ENCODE measurements around the gene UNC5CL.

The UNC5CL gene, protein sequence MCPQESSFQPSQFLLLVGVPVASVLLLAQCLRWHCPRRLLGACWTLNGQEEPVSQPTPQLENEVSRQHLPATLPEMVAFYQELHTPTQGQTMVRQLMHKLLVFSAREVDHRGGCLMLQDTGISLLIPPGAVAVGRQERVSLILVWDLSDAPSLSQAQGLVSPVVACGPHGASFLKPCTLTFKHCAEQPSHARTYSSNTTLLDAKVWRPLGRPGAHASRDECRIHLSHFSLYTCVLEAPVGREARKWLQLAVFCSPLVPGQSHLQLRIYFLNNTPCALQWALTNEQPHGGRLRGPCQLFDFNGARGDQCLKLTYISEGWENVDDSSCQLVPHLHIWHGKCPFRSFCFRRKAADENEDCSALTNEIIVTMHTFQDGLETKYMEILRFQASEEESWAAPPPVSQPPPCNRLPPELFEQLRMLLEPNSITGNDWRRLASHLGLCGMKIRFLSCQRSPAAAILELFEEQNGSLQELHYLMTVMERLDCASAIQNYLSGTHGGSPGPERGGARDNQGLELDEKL
- 9.9 to 12.0 reads per million in 2 donors for total RNA-seq

DNA sequence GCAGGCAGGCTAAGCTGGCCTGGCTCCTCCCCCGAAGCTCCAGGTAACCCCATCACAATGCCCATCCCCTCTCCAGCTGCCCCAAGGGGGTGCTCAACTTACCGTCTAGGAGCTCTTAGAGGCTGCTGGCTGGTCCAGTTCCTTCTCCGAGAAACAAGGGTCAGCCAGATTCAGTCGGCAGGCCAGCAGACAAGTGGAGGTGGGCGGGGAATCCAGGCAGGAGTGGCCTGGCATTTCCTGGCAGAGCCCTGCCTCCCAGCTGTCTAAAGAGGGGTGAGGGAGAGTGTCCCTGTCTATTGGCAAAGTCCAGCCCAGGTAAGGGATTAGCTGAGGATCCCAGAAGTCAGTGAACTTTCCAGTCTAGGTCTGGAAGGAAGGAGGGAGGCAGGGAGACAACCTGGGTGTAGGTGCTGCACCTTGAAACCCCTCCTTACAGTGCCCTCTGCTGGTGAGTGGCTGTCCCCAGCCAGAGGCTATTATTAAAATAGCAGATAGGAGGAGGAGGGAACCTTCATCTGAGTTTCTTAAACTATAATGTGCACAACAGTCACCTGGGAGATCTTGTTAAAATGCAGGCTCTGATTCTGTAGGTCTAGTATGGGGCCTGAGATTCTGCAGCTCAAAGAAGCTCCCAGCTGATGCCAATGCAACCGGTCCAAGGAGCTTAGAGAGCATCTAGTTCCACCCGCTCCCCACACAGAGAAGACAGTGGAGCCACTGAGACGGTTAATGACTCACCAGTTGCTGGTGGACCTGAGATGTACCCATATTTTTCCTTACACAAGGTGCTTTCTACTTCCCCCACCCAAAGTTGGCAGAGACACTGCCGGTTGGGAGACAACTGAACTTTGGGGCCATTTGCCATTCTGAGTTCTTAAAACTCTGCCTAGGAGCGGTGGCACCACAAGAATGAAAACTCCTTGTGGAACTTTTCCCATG is at the start of gene UNC5CL:
TSS of gene UNC5CL (minus strand) at position 162 of the 939 bp plus-strand sequence. CDS start 4,147 bp downstream, outside the sequence.
- no peak for DNase-seq

DNA sequence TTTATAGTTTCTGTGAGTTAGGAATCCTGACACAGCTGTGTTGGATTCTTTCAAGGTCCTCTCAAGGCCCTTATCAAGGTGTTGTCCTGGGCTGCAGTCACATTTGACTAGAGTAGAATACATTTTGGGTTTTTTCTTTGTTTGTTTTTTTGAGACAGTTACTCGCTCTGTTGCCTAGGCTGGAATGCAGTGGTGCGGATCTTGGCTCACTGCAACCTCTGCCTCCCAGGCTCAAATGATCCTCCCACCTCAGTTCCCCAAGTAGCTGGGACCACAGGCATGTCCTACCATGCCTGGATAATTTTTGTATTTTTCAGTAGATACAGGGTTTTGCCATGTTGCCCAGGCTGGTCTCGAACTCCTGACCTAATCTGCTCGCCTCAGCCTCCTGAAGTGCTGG is 49.4 kb upstream of the UNC5CL start:
- DNase-seq: no peak

DNA sequence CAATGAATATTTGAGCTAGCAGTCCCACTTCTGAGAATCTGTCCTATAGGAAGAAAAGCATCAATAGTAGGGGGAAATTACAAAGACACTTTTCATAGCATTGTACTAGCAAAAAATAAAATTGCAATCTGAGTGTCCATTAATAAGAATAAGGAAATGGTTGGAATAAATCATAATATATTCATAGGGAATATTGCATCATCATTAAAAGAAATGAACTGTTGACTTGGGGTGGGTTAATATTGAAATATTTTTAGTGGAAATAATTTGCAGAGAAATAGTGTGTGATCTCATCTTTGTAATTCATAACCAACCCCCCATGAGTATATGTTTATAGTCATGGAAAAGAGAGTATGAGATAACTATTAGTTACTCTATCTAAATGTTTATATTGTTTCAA is 46.2 kb upstream of the UNC5CL start:
- DNase-seq: no peak

DNA sequence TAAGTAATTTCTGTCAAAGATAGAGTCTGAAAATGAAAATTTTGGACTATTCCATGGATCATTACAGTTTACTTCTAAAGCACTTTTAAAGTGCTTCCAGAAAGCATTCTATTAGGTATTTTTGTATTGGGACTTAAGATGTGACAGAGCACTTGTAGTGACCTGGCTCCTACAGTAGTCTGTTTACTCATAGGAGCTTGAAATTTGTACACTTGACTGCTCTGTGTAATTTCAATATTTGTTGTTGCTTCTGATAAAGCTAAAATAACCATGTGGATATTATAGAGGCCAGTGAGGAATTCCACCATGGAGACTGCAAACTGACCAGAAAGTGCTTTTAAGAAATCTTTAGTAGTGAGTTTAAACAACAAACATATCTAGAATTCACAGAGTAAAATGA is 44.1 kb upstream of the UNC5CL start:
- DNase-seq: no peak

DNA sequence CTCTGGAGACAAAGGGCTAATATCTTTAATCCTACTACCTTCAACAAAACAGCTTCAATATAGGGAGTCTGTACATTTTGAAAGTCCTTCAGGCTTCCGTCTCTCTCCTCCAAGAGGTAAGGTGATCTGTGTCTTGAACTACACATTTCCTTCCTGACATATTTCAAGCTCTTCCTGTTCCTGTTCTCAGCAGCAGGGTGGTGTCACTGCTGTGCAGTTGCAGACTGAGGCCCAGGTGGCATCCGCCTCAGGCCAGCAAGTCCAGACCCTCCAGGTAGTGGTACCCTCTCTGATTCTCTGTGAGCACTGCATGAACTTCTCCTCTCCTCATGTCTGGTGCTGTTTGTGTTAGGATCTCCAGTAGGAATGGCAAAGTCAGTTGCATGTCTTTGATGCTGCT is 41.6 kb upstream of the UNC5CL start:
- no peak for DNase-seq

DNA sequence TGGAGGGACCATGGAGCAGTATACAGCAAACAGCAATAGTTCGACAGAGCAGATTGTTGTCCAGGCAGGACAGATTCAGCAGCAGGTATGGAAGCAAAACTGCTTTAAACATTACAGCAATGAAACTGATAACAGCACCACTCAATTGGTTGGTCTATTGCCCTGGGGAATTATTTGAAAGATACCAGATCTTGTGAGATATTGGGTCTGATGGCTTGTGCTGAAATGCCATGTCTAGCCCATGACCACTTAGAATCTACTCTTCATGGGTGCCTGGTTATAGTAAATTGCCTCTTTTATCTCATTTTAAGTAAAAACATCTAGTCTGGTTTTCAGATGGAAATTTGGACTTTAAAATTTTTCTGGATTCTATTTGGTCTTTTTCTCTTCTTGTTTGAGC is 40.1 kb upstream of the UNC5CL start:
- DNase-seq: no peak

DNA sequence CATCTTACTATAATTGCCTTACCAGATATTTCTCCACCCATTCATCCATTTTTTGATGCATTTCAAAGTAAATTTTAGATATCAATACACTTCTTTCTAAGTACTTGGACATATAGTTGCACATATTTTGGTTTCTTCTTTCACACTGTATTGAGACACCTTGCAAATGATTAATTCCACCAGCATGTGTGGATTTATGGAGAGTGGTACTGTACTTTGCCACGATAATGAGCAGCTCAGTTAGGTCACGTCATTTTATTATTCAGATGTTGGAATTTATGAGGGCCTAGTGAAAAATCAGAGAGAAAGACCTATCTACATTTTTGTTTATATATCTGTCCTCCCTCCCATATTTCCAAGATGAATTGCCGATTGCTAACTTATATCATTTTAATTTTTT is 39.1 kb upstream of the UNC5CL start:
- no peak for DNase-seq

DNA sequence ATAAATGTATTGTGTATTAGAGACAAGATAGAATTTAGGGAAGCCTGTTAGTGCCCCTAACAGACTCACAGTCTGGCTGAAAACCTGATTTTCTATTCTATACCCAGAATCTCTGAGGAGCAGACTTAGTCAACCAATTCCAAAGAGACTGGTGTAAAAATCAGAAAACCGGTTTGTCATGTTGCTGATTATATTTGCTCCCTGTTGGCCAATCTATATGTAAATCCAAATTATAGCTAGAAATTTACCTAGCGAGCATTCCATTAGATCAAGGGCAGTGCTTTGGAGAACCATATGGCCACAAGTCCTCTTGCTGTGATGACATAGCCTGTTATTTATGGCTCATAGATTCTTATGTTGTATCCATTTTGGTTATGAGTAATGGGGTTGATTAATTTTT is 38.5 kb upstream of the UNC5CL start:
- DNase-seq: no peak

DNA sequence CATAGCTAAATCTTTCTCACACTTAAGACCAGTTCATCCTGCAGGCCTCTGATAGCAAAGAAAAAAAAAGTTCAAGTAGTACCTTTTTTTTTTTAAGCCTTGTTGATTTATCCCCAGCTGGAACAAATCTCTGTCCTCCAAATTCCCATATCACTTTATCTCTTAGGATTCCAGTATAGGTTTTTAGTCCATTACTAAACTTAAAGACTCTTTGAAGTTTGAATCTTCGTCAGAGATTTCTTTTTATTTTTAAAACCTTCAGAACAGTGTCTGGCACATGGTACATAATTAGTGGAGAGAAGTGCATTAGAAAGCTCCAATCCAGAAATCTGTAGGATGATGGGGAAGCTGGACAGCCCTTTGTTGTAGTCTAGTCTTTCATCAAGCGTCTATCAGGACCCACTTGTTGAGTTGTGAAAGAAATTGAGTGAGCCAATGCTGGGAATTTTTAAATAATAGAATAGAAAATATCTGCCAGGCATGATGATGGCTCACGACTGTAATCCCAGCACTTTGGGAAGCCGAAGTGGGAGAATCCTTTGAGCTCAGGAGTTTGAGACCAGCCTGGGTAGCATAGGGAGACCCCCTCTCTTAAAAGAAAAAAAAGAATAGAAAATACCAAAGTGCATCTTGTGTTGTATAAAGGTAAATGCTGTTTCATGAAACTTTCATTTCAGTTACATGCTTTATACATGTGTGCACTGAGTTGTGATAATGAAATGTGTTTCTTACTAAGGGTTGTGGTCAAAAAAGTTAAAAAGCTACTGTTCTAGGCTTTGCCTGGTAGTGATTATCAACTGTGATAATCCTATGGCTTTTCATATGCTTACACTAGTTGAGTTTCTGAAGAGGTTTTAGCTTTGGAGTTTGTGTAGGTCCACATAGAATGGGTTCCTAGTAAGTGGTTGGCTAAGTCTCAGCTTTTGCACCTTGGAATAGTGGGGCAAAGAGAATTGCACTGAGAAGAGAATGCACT is 36.9 kb upstream of the UNC5CL start:
- no peak for DNase-seq

DNA sequence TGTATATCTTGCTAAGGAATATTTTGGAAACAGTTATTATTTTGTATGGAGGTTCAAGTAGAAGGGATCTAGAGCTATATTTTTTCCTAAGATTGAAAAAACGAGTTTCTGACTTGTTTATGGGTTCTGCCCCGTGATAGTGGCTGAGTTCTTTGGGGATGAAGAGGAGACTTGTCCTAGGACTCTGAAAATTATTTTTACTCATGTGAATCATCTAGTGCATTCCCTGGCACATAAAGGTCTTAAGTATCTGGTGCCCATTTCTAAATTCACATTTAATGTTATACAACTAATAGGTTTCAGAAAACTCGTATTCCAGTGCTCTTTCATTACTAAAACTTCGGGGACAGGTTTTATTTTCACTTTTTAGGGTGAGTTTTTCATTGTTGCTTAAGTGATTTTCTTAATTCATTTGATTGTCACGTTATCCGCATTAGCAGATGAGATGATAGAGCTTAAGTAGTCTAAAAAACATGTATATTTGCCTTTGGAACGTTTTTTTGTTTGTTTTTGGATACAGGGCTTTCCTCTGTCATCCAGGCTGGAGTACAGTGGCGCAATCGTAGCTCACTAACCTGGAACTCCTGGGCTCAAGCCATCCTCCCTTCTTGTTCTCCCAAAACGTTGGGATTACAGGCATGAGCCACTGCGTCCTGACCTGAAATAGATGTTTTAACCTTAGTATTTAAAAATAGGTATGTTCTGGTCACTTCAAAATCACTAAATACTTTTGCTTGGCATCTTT is 35.8 kb upstream of the UNC5CL start:
- DNase-seq: no peak

DNA sequence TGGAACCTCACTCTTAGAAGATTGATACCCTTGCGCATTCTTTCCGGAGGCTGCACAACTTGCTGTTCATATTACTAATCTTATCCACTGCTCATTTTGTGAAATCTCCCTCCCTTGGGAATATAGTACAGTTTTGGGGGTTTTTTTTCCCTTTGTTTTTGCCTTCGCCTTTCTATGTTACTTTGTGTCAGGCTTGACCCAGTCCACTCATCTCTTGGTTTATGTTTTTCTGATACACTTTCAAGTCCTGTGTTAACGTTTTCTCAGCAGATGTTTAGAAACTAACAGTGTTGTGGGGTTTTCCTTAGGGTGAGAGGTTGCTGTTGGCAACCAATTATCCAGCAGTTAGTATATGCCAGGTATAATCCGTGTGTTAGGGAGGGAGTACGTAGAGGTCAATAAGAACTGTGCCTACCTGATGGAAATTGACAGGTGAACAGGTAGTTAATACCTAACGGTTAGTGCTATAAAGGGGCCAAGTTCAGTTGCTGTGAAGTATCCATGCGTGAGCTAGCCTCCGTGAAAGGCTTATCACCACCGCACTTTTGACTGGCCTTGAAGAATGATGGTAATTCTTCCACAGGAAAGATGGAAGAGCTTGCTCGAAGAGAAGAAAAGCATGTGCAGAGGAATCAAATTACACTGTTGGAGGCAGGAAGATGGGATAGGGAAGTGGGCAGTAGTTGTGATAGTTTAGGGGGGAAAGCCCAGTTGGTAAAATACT is 35.1 kb upstream of the UNC5CL start:
- DNase-seq: no peak

DNA sequence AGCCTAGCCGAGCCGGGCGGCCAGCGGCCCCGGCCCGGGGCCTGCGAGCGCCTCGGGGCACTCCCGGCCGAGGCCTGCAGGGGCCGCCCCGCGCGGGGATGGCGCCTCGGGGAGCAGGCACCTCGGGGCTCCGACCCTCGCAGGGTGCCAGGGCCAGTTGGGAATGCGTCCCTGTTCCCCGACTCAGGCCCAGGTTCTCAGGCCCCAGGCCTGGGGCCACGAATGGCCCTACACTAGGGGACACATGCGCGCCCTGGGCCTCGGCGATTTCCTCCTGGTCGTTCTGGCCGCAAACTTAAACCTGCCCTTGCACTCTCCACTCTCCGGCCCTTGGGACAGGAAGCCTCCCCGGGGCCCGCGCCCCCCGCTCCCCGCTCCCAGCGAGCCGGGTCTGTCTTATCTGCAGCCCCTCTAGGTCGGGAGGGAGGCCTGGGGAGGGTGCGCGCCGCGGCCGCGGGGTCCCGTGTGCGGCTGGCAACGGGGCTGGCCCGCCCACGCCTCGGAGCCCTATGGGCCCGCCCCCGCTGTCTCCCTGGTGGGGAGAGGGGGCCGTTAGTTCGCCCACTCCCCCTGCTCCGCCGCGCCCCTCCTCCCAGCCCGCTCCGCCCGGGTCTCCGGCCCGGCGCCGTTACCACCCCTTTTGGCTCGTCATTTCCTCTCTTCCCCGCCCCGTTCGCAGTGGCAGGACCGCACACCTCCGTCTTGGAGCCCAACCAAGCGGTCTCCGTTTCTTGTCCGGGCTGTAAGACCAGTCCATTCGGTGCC is 34.4 kb upstream of the UNC5CL start:
- peak; percentile 61 for DNase-seq

DNA sequence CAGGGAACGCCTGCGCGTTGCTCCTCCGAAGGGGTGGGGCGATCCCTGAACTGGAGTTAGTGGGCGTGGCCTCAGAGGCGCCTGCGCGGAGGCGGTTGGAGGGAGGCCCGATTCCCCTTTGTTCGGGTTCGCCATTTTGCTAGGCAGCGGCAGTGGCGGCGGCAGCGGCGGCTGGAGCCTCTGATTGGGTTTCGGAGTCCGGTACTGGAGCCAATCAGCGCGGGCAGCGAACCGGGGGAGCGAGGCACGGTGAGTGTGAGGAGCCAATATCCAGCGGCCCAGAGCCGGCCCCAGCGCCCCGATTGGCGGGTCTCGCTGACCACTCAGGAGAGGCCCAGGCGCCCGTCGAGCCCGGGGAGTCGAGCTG is 33.8 kb upstream of the UNC5CL start, which contains the start of gene NFYA:
TSS of gene NFYA (plus strand) at position 139 of the 367 bp plus-strand sequence. CDS start 6,116 bp downstream, outside the sequence.
- DNase-seq: peak; percentile 100

DNA sequence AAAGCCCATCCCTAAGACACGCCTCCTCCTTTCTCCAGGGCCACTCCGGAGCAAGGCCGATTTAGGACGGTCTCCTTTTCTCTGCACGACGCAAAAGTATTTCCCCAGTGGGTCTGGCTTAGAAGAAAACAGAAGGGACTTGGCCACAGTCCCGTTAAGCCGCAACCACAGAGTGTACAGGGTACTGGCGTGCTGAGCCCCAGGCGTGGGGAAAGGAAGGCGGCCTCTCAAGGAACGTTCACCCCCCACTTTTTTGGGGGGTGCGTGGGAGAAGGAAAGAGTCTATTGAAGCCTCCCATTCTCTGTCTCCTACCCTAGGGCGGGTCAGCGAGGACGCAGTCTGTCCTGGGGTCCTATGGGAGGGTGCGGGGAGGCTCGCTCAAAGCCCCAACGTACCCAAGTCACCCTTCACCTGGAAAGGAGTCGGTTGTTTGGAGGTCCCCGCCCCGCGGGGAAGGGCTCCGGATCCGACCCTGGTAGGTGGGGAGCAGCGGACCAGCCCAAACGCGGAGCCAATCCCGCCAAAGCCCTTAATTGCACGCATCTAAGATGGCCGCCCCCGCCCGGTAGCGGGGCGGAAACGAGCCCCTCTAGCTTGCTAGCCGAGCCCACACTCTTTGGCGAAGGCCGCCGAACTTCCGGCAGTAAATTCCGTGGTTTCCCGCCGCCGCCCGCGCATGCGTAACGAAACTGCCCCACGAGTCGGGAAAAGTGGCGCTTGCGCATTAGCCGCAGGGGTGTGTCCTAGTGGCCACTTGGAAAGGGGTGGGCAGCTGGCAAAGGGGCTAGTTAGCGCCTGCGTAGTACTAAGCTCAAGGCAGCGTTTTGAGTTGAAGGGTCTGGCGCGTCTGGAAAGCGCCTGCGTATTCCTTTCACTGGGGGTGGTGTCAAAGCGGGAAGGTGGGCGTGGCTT is 33.2 kb upstream of the UNC5CL start, which contains the start of gene OARD1:
TSS of gene OARD1 (minus strand) at position 434 of the 913 bp plus-strand sequence. CDS start 722 bp downstream, outside the sequence.
- peak; percentile 98 for DNase-seq

DNA sequence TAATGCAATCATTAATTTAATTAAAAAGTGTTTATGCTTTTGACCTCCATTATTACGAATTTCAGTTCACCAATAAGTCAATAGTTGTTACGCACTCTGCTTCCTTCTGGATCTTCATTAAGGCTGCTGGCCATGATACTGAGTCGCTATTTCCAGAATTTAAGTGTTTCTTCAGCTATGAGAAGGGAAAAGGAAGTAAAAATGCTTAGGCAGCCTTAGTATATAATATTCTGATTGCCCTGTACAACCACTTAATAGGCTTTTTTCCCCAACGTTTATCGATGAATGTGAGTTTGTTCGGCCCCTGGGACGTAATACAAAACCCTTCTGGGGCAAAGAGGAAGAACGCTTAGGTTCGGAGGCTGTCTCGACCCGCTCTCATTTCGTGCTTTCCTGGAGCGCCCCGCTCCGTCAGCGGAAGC is 32.5 kb upstream of the UNC5CL start:
- peak; percentile 31 for DNase-seq

DNA sequence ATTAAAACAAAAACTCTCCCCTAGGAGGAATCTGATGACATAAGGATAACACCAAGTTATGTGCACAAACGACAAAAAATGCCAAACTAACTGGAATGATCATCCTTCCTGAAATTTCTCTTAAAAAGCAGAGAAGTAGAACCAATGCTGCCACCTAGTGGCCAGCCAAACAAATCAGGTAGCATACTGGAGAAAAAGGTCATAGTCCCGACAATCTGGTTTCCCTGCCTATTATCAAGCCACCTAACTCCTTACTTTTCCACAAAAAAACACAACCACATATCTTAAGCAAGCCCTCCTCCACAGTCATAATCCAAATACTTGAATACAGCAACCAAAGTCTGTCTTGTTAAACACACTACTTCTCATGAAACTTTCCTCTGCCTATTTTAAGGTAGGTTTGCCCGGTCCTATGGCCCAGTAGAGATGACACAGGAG is 27.9 kb upstream of the UNC5CL start:
- no peak for DNase-seq

DNA sequence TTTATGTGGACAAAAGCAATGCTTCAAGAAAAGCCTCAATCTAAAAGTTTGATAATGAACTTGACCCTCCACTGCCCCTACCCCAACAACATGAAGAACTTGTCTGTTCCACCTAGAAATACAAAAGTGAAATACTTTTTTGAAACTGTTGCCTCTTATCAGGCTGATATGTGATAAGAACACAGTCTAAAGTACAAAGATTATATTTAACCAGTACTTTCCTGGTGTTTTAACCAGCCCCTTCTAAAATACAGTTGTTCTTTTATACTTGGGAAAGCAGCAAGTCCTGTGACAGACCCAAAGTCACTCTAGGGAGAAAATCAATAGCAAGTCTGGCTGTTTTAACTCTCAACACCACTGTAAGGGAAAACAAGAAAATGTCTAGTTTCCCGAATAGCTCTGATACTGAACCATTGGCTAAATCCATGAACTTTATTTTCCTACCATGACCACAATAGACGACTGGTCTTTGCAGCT is 26.6 kb upstream of the UNC5CL start:
- no peak for DNase-seq

DNA sequence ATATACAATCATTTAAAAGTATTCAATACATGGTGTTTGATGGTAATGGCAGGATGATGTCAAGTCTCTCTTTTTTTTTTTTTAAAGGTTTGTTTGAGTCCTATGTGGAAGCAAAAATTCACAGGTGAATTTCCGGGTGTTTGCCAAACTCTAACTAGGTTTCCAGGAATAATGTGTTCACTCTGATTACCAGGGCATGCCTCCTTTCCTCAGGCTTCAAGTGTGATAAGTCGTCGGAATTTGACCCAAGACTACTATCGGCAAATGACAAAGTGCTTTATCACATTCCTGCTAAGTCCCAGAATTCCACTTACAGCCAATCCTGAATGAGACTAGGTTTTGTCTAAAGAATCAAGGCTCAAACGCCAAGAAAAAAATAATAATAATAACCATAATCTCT is 25.8 kb upstream of the UNC5CL start:
- no peak for DNase-seq
